Heart left ventricle (tissue), 13 donors: ENCODE results near the gene LLPH.

ENCODE experiments used
- POLR2A ChIP-seq, 2 donors: fragments of 450-650 bp; IDR thresholded peaks; one replicate each; pipeline ENCODE4 v1.6.1; 2017; ENCODE audit warnings: antibody characterized with exemption in 2 of 2, mild to moderate bottlenecking in 2 of 2, moderate library complexity in 2 of 2
- TF ChIP-seq, protein P1 (sequence below), 12 donors: fragments of 200-600 bp; sonication (generic) in 4 of 12; IDR thresholded peaks; one replicate each; pipeline versions ENCODE4 v1.5.0 to v1.8.0; 2018 to 2022; ENCODE audit warnings: antibody characterized with exemption in 12 of 12, mild to moderate bottlenecking in 5 of 12
- donor health status: ischemic (EF 13 %, LVEDD 7.1; RV severe dilation, severe dysfunction).
- donor health status: DM: no; HTN: yes; CAD: no.
- donor health status: DM: no; HTN: no; CAD: no.
- donor health status: ischemic (EF 25% LVEDD 6.9; RV normal size, moderate dysfunction).
- donor health status: ischemic (EF 25% LVEDD 5.7; RV mildly dilated, moderate dysfunction).
- donor health status: ischemic (EF 35%, LVEDD 5.7; RV mildly dilated, moderate dysfunction).
- donor health status: nonischemic (EF 11% LVEDD 7.7; RV severe dilation, severe dysfunction).
- donor health status: DM: yes; HTN: yes; CAD: no.
- donor health status: PGD.
- donor health status: ischemic (EF 29% LVEDD 5.4; RV normal size, mild dysfunction).
- donor health status: nonischemic (EF 23%, LVEDD 6.1; RV moderate dilation, normal function).

- TF ChIP-seq, protein P1, sequence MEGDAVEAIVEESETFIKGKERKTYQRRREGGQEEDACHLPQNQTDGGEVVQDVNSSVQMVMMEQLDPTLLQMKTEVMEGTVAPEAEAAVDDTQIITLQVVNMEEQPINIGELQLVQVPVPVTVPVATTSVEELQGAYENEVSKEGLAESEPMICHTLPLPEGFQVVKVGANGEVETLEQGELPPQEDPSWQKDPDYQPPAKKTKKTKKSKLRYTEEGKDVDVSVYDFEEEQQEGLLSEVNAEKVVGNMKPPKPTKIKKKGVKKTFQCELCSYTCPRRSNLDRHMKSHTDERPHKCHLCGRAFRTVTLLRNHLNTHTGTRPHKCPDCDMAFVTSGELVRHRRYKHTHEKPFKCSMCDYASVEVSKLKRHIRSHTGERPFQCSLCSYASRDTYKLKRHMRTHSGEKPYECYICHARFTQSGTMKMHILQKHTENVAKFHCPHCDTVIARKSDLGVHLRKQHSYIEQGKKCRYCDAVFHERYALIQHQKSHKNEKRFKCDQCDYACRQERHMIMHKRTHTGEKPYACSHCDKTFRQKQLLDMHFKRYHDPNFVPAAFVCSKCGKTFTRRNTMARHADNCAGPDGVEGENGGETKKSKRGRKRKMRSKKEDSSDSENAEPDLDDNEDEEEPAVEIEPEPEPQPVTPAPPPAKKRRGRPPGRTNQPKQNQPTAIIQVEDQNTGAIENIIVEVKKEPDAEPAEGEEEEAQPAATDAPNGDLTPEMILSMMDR (IDR thresholded peaks at IDR 0.05), result no peak
- no peak for TF ChIP-seq POLR2A (IDR thresholded peaks at IDR 0.05)
These were observed 60.0 kb downstream of the LLPH start for GRCh38 chr12:66070378-66071120.
